Cardiac fibroblast (primary cell): ENCODE results near the gene FCN1.
"Not testable (repeated sequence)": the region's sequence is repeated elsewhere in the genome, so short reads cannot be mapped to it uniquely, and the experiment has no call there.

ENCODE experiments used
- DNase-seq, 2 donors: peaks; one replicate each; pipeline versions ENCODE4 v3.0.0 to v3.0.0-alpha.2; 2010; ENCODE audit warnings: low read depth in 2 of 2
- H3K4me3 ChIP-seq, 2 donors: replicated peaks in 1 of 2; 1 replicate in 1 of 2; 2 replicates in 1 of 2; pipeline ENCODE4 v1.5.1; 2011; ENCODE audit warnings: low read depth in 2 of 2, low read length in 2 of 2, mild to moderate bottlenecking in 2 of 2, moderate library complexity in 1 of 2
- TF ChIP-seq, protein P1 (sequence below): IDR thresholded peaks from one replicate; pipeline ENCODE4 v1.5.1; 2011; ENCODE audit warnings: low read depth, mild to moderate bottlenecking, low read length, inconsistent platforms

Gene FCN1

DNA sequence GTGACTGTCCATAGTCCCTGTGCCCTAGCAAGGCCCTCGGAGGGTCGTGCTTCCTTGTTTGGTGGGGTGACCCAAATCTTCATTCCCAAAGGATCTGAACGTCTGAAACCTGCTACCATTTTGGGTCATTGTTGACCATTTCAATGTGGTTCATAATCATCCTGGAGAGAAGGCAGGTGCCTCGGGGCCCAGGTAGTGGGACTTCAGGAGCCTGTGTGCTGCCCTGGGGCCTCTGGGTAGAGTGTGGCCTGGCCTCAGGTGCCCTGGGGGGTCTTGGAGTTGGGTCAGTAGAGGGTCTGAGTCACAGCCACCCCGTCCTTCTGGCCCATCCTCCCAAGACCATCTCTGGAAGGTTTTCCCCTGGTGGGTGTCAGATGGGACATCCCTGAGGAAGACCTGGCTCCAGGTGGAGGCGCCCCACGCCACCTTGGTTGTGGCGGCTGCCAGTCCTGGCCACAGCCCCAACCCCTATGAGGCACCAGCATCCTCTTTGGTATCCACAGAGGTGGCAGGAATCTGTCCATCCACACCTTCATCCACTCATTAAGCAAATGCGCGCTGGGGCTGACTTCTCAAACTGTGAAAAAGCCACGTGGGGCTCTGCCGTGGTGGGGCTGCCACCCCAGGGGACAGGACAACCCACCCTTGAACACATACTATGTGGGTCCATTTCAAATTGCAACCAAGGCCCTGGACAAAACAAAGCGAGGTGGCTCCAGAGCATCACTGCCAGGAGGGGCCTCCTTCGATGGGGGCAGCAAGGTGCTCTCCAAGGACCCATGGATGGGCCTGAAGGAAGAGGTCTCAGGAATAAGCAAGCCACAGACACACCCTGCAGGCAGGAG lies 41.6 kb upstream of the FCN1 start:
- no peak for DNase-seq
- TF ChIP-seq, protein P1, sequence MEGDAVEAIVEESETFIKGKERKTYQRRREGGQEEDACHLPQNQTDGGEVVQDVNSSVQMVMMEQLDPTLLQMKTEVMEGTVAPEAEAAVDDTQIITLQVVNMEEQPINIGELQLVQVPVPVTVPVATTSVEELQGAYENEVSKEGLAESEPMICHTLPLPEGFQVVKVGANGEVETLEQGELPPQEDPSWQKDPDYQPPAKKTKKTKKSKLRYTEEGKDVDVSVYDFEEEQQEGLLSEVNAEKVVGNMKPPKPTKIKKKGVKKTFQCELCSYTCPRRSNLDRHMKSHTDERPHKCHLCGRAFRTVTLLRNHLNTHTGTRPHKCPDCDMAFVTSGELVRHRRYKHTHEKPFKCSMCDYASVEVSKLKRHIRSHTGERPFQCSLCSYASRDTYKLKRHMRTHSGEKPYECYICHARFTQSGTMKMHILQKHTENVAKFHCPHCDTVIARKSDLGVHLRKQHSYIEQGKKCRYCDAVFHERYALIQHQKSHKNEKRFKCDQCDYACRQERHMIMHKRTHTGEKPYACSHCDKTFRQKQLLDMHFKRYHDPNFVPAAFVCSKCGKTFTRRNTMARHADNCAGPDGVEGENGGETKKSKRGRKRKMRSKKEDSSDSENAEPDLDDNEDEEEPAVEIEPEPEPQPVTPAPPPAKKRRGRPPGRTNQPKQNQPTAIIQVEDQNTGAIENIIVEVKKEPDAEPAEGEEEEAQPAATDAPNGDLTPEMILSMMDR: no peak

DNA sequence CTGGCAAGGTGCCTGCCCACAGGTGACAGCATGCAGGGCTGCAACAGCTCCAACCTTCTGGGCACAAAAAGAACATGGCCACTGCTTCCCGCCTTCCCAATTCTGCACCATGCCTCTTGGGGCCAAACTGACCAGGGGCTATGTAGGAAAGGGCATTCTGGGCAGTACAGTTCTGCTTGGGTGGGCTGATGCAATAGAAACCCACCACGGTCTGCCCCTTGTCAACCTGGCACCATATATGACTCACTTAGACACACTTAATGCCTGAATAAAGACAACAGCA lies 40.2 kb upstream of the FCN1 start:
- TF ChIP-seq, protein P1: no peak
- H3K4me3 ChIP-seq: no peak overlapping the region
- DNase-seq: no peak

More for the DNA sequence above, 41.6 kb upstream of the FCN1 start:
- H3K4me3 ChIP-seq: no peak overlapping the region

DNA sequence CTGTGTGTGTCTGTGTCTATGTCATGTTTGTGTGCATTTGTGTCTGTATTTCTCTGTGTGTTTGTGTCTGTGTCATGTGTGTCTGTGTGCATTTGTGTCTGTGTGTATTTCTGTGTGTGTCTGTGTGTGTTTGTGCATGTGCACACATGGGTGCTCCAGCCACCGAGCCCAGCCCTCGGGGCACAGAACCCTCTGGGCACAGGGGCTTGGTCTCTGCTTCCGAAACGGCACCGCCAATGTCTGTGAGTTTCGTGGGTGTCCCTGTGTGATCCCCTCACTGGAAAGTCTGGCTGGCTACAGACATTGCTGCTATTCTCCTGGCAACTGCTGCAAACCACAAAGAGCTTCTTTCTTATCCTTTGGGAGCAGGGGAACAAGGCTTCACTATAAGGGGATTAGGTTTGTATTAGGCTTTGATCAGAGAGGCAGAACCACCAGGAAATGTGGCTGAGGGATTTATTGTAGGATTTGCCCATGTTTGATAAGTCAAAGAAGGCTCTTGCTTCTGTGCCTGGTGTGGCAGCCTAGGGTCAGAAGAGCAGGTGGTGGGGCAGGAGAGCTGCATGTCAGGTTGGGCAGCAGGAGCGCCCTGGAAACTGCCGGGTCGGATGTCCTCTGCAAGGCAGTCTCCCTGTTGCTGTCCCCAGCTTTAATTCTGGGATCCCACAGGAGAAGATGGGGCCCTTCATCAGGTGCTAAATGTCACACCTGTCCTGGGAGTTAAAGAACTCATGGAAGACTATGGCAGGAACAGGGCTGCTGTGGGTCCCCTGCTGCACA lies 39.6 kb upstream of the FCN1 start:
- H3K4me3 ChIP-seq: no peak overlapping the region
- TF ChIP-seq, protein P1: no peak
- no peak for DNase-seq

DNA sequence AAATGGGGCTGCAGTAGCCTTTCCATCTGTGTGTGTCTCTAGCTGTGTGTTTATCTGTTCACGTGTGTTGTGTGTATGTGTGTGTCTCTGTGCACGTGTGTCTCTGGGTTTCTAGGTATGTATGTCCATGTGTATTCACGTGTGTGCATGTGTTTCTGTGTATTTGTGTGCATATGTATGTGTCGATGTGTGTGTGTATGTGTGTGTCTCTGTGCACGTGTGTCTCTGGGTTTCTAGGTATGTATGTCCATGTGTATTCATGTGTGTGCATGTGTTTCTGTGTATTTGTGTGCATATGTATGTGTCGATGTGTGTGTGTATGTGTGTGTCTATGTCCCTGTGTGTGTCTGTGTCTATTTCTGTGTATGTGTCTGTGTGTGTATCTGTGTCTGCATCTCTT lies 38.7 kb upstream of the FCN1 start:
- DNase-seq, H3K4me3 ChIP-seq: not testable (repeated sequence)

DNA sequence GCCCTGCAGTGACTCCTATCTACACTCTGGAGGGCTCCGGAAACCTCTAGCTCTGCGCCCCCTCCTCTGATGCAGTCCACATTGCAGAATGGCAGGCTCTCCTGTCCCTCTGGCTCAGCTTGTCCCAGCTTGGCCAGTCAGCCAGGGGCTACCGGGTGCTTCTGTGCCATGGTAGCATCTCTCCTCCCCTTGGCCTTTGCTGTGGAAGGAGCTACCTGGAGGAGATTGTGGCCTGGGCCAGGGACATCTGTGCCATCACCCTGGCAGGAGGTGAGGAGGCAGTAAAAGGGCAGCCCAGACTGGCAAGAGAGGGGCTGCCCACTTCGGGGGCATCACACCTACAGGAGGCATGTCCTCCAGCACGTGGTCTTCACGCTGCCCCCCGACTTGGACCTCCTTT lies 38.1 kb upstream of the FCN1 start:
- TF ChIP-seq, protein P1: no peak

DNA sequence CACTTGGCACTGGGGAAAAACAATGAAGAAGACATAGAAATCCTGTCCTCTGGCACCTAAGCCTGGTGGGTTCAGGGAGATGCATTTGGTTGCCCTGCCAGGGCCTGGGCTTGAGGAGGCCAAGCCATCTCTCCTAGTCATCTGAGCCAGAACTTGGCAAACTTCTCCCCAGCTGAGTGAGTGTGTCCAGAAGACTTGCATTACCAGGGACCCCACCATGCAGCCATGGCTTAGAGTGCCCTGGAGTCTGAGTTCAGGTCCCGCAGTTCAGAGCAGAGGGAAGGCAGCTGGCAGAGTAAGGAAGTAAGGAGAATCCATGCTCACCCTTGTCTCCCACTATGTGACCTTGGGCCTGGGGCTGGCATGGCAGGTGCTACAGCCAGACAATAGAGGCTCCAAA lies 37.4 kb upstream of the FCN1 start:
- no peak overlapping the region for H3K4me3 ChIP-seq
- TF ChIP-seq, protein P1: no peak
- DNase-seq: no peak

More for the DNA sequence above, 38.1 kb upstream of the FCN1 start:
- H3K4me3 ChIP-seq: no peak overlapping the region
- DNase-seq: no peak

DNA sequence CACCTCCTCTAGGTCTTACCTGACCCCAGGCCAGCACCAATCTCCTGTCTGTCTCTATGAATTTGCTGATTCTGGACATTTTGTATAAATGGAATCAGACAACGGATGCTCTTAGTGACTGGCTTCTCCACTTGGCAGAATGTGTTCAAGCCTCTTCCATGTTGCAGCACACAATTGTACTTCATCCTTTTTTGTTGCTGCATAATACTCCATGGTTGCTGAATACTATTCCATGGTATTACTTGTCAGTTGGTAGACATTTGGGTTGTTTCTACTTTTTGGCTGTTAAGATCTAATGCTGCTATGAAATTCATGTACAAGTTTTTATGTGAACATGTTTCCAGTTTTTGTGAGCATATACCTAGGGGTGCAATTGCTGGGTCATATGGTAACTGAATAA lies 34.3 kb upstream of the FCN1 start:
- no peak overlapping the region for H3K4me3 ChIP-seq
- DNase-seq: no peak
- TF ChIP-seq, protein P1: no peak
